MM.1S (cell line): Measurements from ENCODE around the gene PIGZ.

ENCODE experiments used
- EZH2 ChIP-seq: fragments of 300-600 bp; sonication (generic); optimal IDR thresholded peaks from 2 replicates; pipeline ENCODE3; 2017; ENCODE audit warnings: low read depth, mild to moderate bottlenecking, antibody characterized with exemption, low read length, mixed read lengths
- EZH2phosphoT487 ChIP-seq: fragments of 300-600 bp; sonication (generic); IDR thresholded peaks from 2 replicates; pipeline ENCODE4 v1.6.1; 2018; ENCODE audit warnings: antibody characterized with exemption, low read length
- TF ChIP-seq, protein P1 (sequence below): fragments of 300-600 bp; sonication (generic); IDR thresholded peaks from 2 replicates; pipeline ENCODE4 v1.5.1; 2016; ENCODE audit warnings: antibody characterized with exemption, low read length, mixed read lengths

DNA sequence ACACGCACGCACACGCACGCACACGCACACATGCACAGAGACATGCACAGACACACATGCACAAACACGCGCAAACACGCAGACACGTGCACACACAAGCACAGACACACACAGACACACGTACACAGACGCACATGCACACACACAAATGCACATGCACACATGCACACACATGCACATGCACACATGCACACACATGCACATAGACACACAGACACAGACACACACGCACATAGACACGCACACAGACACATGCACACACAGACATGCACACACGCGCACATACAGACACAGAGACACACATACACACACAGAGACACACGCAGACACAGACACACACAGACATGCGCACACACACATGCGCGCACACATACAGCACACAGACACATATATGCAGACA is 26.4 kb upstream of the PIGZ start:
- TF ChIP-seq, protein P1, sequence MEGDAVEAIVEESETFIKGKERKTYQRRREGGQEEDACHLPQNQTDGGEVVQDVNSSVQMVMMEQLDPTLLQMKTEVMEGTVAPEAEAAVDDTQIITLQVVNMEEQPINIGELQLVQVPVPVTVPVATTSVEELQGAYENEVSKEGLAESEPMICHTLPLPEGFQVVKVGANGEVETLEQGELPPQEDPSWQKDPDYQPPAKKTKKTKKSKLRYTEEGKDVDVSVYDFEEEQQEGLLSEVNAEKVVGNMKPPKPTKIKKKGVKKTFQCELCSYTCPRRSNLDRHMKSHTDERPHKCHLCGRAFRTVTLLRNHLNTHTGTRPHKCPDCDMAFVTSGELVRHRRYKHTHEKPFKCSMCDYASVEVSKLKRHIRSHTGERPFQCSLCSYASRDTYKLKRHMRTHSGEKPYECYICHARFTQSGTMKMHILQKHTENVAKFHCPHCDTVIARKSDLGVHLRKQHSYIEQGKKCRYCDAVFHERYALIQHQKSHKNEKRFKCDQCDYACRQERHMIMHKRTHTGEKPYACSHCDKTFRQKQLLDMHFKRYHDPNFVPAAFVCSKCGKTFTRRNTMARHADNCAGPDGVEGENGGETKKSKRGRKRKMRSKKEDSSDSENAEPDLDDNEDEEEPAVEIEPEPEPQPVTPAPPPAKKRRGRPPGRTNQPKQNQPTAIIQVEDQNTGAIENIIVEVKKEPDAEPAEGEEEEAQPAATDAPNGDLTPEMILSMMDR = no peak
- TF ChIP-seq EZH2phosphoT487 (no peak), EZH2 (no peak)
